Activated CD4-positive, alpha-beta T cell treated with anti-CD3 and anti-CD28 coated beads for 1 hour (primary cell): ENCODE measurements around the gene GJB5.
"Not testable (repeated sequence)": the region's sequence is repeated elsewhere in the genome, so short reads cannot be mapped to it uniquely, and the experiment has no call there.

Experiments used
- DNase-seq: peaks from one replicate; pipeline ENCODE4 v3.0.0-alpha.2; 2020

The GJB5 gene

DNA sequence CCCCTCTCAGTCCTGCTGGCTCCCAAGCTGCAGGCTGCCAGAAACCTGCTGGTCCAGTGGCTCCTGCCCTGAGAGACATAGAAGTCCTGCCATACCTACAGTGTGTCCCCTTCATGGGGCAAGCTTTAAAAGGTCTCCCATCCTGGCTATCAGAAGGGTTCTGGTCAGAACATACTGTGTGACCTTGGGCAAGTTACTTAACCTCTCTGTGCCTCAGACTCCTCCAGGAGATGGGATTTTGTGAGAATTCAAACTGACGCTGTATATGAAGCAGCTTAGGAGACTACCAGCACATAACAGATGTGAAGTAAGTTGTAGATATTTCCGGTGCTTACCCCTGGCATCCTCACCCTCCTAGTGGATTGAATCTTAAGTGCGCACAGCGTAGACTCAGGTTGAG, 8.7 kb upstream of the GJB5 start:
- no peak for DNase-seq

DNA sequence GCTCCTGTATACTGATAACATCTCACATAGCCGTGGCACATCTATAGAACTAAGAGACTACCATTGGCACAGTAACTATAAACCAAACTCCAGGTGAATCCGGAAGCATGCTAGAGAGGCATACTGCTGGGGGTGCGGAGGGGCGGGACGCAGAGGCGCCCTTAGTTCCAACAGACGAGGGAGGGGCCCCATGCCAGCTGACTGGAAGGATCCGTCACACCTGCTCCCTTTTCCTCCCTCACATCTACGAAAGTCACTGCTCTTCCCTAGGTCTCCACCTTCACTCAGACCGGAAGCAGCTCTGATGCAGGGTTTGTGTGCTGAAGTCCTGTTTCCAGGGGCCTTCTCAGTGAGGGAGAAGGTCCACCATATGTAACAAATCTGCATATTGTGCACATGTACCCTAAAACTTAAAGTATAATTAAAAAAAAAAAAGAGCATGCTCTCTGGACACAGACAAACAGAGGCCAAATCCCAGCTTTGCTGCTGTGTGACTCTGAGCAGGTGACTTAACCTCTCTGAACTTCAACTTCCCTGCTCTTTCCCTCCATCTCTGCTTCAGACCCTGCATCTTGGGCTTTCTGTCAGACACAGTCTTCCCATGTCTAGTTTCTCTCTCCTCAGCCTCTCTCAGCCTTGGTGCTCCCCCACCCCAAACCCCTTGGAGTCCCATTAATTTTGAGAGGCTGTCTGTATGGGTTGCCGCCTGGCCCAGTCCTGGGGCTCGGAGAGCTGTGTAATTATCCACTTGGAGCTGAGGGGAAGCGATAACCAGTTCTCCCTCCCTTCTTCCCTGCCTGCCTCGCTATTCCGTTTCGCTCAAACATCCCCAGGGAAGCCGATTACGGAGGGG, 7.8 kb upstream of the GJB5 start:
- DNase-seq = no peak

DNA sequence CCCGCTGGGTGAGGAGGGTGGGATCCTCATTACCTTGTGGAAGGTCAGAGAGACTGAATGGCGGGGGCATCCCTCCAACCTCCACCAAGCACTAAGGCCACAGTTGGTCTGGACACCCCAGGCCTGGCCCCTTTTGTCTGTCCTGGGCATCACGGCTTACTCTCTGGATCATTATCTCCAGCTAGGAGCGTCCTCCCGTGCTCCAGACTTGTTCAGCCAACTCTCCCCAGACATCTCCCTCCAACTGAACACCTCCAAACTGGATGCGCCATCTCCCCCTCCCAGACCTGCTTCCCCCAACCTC, 7.3 kb upstream of the GJB5 start:
- no peak for DNase-seq

DNA sequence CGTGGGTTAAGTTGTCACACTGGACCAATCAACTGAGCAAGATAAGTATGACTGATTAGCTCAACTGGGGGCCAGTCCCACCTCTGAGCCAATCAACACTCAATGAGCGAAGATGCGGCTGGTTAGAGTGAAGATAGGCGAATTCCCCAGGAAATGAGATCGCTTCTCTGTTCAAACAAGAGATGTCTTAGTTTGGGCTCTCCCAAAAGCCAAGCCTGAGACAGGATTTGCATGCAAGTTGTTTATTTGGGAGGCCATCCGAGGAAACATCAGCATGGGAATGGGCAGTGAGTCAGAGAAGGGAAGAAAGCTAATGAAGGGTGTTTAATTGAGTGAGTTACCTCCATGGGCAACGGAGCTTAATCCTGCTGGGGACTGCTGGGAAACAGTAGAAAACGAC, 4.9 kb upstream of the GJB5 start:
- no peak for DNase-seq

DNA sequence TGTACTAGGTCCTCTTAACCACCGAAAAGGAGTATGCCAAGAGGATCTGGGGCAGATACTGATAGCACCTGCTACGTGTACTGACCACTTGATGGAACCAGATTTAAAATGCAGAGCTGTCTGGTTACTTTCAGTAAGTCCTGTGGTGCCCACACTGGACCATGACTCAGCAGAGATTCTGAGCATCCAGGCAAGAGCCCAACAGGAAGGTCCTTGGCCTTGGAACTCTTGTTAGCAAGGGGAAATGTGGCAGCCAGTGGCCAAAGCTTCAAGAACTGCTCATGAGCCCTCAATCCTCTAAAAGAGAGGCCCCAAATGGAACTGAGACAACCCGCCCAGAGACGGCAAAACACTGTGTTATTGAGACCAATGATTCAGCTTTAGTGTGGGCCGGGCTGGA, 4.2 kb upstream of the GJB5 start:
- DNase-seq = no peak

DNA sequence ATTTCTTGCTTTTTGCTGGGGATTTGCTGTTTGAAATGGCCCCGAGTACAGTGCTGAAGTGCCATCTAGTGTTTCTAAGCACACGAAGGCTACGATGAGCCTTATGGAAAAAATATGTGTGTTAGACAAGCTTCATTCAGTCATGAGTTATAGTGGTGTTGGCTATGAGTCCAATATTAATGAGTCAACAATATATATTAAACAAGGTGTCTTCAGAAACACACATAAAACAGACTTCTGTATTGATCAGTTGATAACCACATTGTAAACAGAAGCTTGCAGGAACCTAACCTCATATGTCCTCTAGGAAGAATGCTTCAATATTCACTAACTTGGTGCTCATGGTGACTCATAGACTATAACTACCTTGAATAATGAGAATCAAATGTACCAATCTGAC, 1.7 kb upstream of the GJB5 start:
- no peak for DNase-seq

DNA sequence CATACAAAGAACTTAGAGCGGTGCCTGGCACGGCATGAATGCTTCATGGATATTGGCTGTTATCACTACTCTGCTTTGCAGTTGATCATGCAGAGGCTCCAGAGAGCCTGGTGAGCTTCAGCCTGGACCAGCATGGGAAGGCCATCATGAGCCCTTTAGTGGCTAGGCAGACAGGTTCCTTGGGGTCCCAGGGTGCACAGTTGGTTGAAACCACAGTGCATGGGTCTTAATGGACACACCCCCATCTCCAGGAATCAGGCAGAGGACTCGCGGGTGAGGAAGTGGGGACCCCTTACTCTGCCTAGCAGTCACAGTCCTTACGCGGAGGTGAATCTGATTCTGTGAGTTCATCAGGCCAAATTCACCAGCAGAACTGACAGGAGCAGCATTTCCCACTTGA, 1.1 kb downstream of the GJB5 start:
- no peak for DNase-seq

DNA sequence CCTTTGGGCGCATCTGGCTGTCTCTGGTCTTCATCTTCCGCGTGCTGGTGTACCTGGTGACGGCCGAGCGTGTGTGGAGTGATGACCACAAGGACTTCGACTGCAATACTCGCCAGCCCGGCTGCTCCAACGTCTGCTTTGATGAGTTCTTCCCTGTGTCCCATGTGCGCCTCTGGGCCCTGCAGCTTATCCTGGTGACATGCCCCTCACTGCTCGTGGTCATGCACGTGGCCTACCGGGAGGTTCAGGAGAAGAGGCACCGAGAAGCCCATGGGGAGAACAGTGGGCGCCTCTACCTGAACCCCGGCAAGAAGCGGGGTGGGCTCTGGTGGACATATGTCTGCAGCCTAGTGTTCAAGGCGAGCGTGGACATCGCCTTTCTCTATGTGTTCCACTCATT, 2.5 kb downstream of the GJB5 start:
- no peak for DNase-seq

DNA sequence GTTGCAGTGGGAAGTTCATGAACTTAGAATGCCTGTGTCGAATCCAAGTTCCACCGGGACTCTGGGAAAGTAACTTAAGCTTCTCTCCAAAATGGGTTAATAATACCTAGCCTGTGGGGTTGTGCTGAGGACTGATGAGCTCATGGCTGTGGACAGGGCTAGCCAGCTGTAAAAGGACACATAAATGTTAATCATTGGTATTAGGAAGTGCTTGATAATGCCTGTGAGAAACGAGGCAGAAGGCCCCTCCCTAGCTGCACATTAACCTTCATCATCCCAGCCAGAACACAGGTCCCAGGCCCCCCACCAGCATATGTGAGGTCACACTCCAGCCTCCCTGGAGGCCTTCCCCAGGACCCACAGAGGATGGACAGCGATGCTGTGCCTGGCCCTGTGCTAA, 3.9 kb downstream of the GJB5 start:
- no peak for DNase-seq

DNA sequence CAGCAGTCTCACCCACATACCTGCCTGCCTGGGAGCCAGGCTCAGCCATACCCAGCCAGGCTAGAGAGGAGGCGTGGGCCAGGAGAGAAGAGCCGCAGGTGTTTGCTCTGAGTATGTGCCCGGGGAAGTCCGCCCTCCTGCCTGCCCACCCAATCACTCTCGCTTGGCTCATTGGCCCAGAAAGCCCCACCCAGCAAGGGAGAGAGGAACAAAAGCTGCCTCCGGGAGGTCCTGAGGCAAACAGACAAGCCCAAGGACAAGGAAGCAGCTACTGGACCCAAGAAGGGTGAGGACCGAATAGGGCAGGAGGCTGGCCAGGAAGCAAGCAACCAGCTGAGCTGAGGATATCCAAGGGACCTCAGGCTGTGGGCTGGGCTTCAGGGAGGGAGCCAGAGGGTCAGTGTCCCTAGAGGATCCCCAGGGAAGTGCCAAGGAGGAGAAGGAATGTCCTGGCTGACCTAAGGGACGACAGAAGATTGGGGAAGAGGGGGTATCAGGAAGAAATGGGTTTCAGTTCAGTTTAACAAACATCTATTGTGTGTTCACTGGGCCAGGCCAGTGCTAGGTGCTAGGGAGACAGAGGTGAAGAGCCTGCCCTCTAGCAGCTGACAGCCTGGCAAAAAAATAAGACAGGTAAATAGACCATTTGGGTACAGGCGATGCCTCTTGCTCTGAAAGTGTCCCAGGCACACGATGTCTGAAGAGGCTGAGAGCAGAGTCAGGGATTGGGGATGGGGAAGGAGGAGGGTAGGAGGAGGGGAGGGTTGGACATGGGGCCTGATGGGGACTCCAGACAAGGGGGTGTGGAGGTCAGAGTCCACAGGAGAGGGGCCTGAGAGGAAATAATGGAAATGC, 4.9 kb downstream of the GJB5 start, which contains the start of gene GJB4:
TSS of gene GJB4 (plus strand) at position 238 of the 855 bp plus-strand sequence. CDS start 1,515 bp downstream, outside the sequence.
- DNase-seq = no peak

DNA sequence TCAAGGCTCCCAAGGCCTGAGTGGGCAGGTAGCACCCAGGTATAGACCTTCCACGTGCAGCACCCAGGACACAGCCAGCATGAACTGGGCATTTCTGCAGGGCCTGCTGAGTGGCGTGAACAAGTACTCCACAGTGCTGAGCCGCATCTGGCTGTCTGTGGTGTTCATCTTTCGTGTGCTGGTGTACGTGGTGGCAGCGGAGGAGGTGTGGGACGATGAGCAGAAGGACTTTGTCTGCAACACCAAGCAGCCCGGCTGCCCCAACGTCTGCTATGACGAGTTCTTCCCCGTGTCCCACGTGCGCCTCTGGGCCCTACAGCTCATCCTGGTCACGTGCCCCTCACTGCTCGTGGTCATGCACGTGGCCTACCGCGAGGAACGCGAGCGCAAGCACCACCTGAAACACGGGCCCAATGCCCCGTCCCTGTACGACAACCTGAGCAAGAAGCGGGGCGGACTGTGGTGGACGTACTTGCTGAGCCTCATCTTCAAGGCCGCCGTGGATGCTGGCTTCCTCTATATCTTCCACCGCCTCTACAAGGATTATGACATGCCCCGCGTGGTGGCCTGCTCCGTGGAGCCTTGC, 6.4 kb downstream of the GJB5 start:
- no peak for DNase-seq

DNA sequence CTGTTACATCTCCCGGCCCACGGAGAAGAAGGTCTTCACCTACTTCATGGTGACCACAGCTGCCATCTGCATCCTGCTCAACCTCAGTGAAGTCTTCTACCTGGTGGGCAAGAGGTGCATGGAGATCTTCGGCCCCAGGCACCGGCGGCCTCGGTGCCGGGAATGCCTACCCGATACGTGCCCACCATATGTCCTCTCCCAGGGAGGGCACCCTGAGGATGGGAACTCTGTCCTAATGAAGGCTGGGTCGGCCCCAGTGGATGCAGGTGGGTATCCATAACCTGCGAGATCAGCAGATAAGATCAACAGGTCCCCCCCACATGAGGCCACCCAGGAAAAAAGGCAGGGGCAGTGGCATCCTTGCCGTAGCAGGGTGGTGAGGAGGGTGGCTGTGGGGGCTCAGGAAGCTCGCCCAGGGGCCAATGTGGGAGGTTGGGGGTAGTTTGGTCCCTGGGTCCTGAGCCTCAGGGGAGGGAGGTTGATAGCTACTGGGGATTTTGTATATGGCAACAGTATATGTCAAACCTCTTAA, 7.0 kb downstream of the GJB5 start:
- no peak for DNase-seq

DNA sequence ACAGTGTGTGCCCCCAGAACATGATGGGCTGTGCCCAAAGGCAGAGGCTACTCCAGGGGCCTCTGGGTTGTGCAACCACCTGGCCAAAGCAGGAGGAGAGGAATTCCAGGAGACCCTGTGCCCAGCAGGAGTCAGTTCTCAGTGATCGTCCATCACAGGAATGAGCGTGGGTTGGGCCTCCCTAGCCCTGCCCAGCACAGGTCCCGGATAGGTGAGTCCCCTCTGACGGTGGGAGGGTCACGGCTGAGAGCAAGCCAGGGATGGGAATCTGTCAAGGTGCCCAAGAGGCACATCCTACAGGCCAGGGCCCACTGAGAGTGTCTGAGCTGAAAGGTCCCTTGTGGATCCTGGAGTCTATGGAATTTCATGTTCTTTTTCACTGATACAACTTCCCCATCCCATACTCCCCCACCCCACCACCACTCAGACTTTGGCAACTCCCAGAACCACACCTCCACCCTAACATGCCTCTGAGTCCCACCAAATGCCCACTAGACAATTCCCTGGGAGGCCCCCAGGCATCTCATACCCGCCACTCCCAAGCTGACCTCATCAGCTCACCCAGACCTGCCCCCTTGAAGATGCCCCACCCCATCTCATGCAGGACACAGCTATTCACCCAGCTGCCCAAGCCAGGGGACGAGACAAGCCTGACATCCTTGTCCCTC, 7.8 kb downstream of the GJB5 start:
- DNase-seq = no peak

DNA sequence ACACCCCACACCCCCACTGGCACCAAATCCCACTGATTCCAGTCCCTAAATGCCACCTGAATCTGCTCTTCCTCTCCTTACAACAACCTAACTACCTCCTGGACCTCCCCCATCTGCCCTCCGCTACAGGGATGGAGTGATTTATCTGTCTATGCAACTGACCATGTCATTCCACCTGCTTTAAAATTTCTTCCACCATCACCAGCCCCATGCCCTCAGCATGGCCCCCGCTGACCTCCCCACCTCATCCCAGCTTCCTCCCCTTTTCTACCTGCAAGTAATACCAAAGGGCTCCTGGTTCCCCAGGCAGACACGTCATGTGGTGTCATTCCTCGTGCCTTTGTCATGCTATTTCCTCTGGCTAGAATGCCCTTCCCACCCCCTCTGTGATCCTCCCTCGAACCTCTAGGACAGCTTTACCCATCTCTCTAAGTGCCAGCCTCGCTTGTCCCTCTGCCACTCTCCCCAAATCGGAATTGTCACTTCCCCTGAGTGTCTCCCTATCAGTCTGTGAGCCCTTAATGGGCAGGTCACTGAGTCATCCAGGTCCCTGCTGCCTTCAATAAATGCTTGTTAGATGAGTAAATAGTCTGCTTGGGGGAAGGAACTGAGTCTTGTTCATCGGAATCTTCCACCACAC, 8.4 kb downstream of the GJB5 start:
- DNase-seq = no peak

DNA sequence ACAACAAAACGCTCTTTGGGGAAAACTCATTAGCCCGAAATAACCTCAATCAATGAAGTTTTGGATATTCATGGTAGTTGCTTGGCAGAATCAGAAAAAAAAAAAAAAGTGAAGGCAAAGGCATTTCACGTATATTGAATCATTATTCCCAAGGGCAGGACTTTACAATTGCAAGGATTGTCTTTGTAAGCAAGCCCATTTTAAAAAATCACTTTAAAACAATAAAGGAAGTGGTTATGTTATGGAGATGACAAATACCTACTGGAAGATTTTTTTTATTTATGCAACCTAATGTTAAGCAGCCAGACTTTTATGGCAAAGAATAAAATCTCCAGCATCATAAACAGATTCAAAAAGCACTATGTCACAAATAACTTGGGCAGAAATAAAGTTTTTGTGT, 14.0 kb downstream of the GJB5 start:
- DNase-seq = no peak

DNA sequence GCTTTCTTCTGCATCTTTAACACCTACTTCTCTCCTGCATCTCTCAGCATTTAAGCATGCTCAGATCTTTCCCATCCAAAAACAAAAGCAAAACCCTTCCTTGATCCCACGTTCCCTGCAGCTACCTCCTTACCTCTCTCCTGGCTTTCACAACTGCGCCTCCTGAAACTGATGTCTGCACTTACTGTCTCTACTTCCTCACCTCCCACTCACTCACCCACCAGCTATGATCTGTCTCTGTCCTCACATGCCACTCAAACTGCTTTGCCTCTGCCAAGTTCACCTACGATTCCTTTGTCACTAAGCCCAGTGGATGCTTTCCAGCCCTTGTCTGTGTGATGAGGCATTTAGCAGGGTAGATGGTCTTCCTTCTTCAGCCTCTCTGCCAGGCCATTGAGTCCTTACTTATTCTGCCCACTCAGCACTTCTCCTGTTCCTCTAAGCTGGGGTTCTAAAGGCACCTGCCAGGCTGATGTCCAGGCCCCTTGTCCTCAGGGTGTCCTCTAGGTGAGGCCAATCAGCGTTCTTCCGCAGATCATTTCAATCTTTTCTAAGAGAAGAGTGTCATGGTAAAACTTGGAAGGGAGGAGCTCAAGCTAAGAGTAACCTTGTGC, 16.2 kb downstream of the GJB5 start:
- no peak for DNase-seq

DNA sequence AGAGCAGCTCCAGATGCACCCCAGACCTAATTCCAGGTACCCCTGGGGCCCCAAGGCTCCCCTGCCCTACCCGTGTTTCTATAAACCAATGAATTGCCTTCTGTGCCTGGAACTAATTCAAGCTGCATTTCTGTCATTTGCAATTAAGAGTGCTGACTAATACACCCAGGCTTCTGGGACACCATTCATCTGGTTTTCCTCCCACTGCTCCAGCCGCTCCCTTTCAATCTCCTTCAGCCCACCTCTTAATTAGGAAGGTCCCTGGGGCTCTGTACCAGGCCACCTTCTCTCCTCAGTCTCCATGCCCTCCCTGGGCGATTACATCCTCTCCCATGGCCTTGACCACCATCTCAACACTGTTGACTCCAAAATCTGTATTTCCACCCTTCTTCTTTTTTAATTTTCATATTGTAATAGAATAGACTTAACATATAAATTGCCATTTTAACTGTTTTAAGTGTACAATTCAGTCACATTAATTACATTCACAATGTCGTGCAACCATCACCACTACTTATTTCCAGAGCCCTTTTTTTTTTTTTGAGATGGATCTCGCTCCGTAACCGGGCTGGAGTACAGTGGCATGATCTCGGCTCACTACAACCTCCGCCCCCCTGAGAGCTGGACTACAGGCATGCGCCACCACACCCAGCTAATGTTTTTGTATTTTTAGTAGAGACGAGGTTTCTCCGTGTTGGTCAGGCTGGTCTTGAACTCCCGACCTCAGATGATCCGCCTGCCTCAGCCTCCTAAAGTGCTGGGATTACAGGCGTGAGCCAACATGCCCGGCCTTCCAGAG, 16.9 kb downstream of the GJB5 start:
- DNase-seq = no peak

DNA sequence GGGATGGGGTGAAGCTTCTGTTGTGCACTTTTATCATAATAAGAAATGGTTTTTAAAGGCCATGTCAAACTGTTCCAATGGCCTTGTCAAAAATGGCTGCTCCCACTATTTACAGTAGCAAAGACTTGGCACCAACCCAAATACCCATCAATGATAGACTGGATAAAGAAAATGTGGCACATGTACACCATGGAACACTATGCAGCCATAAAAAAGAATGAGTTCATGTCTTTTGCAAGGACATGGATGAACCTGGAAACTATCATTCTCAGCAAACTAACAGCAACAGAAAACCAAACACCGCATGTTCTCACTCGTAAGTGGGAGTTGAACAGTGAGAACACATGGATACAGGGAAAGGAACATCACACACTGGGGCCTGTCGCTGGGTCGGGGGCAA, 18.3 kb downstream of the GJB5 start:
- not testable (repeated sequence) for DNase-seq

DNA sequence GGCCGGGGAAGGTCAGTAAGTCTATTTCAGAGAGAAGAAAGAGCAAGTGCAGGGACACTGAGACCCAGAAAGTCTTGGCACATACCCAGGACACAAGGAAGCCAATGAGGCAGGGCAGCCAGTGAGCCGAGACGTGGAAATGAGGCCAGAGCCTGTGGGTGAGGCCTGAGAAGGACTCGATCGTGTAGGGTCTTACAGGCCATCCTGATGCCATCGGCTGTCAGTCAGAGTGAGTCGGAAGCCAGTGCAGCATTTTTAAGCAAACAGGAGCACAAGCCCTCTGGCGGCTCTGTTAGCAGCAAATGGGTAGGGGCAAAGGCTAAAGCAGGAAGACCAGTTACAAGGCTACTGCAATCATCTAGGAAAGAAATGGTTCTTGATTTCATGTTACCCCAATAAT, 20.1 kb downstream of the GJB5 start:
- DNase-seq = no peak

DNA sequence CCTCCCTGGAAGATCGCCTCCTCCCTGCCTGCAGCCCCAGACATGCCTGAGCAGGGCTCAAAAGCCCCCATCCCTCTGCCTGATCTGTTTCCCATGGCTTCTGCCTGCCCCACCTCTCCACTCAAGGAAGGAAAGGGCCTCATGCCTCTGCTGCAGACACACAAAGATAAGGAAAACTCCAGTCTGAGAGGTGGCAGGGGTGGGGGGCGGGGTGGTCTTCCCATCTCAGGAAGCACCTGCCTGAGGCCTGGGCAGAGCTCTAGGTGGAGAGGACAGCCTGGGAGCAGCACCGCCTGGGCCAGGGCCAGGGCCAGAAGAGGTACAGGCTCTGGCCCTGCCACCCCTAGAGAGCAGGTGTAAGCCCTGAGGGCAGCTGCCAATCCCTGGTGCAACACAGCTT, 22.1 kb downstream of the GJB5 start:
- DNase-seq = no peak
